Ovary (tissue), 9 donors: Measurements from ENCODE around the gene PRODH. TPM values are rescaled to one million over a fixed set of nuclear protein-coding genes. Genes with fewer than 3 reads are reported as not detected.
"Not testable (repeated sequence)": the region's sequence is repeated elsewhere in the genome, so short reads cannot be mapped to it uniquely, and the experiment has no call there.

Experiments used
- DNase-seq, 5 donors: peaks; one replicate each; pipeline ENCODE4 v3.0.0-alpha.2; 2019 to 2020
- H3K27ac ChIP-seq, 2 donors: fragments of 200-600 bp; one replicate each; pipeline versions ENCODE4 v1.5.1 to v1.8.0; 2019 to 2022
- H3K27me3 ChIP-seq: fragments of 200-600 bp; one replicate; pipeline ENCODE4 v1.8.0; 2022
- H3K36me3 ChIP-seq: fragments of 200-600 bp; sonication (generic); one replicate; pipeline ENCODE4 v1.5.1; 2019
- H3K4me1 ChIP-seq: one replicate; pipeline ENCODE4 v1.8.1; 2013; ENCODE audit warnings: mild to moderate bottlenecking, moderate library complexity; ENCODE audit not compliant: insufficient read depth
- H3K4me3 ChIP-seq: fragments of 200-600 bp; sonication (generic); one replicate; pipeline ENCODE4 v1.5.1; 2017
- H3K9me3 ChIP-seq, 2 donors: fragments of 200-600 bp in 1 of 2; sonication (generic) in 1 of 2; one replicate each; pipeline versions ENCODE4 v1.5.1 to v1.8.1; 2013 to 2019; ENCODE audit warnings: mild to moderate bottlenecking in 1 of 2, moderate library complexity in 1 of 2
- CTCF ChIP-seq, 3 donors: fragments of 450-650 bp in 2 of 3; fragments of 200-600 bp in 1 of 3; IDR thresholded peaks; one replicate each; pipeline versions ENCODE4 v1.5.1 to v1.8.0; 2016 to 2022; ENCODE audit warnings: antibody characterized with exemption in 3 of 3, mild to moderate bottlenecking in 1 of 3
- EP300 ChIP-seq: sonication (generic); formaldehyde crosslinking; IDR thresholded peaks from one replicate; pipeline ENCODE4 v1.6.1; 2017; ENCODE audit warnings: antibody characterized with exemption
- POLR2A ChIP-seq: fragments of 450-650 bp; IDR thresholded peaks from one replicate; pipeline ENCODE4 v1.6.1; 2017; ENCODE audit warnings: antibody characterized with exemption, mild to moderate bottlenecking, moderate library complexity
- WGBS, 3 donors: extraction: QIAGEN DNeasy Blood & Tissue Kit in 1 of 3; methylation state at CpG; one replicate each; pipeline versions ENCODE4 v1.1.5 to v1.1.7; 2013 to 2017; 5-methylcytosine and 5-hydroxymethylcytosine counted together
- intact Hi-C, 4 donors: fragments of 100-400 bp; cut with DNase I; formaldehyde crosslinking; loops; one replicate each; pipeline versions ENCODE4 v1.11.0 to v1.15.1; 2022 to 2023
- polyA plus RNA-seq, 2 donors: library from polyadenylated mRNA; stranded (reverse); fragments of 200-250 nt in 1 of 2; fragments of 350-450 nt in 1 of 2; fragmentation: Illumina TruSeq in 1 of 2; extraction: RNeasy Lipid Tissue Mini Kit (QIAGEN cat#74804) in 1 of 2; gene quantifications; one replicate each; pipeline ENCODE4 v1.2.3, GENCODE V29; 2013 to 2014
- total RNA-seq, 7 donors: library from RNA; depleted of rRNA in 2 of 7; stranded (reverse); fragments of >200 nt in 2 of 7; fragmentation: NEBNext Ultra II Directional in 3 of 7; extraction: Animal tissue kit (Norgen Biotek cat#: 25700) in 3 of 7; gene quantifications; one replicate each; pipeline versions ENCODE4 v1.1.0 to v1.2.4, GENCODE V29; 2016 to 2023
- donor health status: DM: no; HTN: no; CAD: no; lungs with moderate emphysema.
- donor health status: DM: no; HTN: no; CAD: no.
- donor health status: Bipolar disorder and iron deficiency.
- donor health status: DM: yes; HTN: yes; CAD: no.
- donor health status: DM: no; HTN: no; CAD: no.
- donor health status: DM: yes; HTN: yes; CAD: no.

The PRODH gene
- total and polyA plus RNA-seq, 9 donors: 0.27 to 3.8 (median 0.73) TPM; not detected in 1

DNA sequence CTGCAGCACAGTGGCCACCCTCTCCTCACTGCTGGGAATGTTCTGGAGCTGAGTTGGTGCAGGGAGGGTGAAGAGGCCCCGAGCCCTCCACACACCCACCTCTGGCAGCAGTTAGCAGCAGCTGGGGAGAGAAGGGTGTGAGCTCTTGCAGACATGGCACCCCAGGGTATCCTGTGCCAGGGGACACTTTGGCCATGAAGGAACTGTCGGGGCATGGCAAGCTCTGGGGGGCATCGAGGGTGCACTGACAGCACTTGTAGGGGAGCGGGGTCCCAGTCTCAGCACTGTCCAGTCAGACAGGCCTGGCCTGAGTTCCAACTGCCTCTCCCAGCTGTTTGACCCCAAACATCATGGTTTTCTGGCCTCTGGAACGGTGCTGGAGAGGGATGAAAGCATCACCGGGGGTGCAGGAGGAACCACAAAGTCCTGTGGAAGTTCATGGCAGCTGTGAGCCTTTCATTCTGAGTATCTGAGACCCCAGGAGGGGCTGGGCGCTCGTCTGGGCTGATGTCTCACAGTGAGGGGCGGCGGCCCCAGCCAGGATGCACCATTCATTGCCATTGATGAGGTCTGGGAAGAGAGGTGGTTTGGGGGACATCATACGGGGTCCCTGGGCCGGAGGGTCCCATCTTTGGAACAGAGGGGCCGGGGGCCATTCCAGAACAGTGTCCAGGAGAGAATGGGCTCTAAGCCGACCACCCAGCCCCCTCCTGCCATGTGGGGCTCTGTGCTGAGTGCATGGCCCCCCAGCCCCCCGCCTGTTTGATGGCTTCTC lies 20.2 kb upstream of the PRODH start:
- not testable (repeated sequence) for H3K4me1 ChIP-seq, H3K36me3 ChIP-seq, H3K27ac ChIP-seq, H3K27me3 ChIP-seq, H3K4me3 ChIP-seq, H3K9me3 ChIP-seq
- intact Hi-C loops: loop anchor here in 1 of 4 donors (10.0 kb wide), 1 partner anchor 658 kb away; no protein-coding TSS in a partner anchor
- DNase-seq: peak in 2 of 5 donors; percentile 4 to 25
- 60 to 66% (median 65%) methylated on average over 14 to 15 of the region's 15 CpGs for WGBS, 3 donors

- Histone ChIP-seq H3K27ac (no peak overlapping the region), H3K4me3 (no peak overlapping the region), H3K4me1 (no peaks in the 10 kb centered on the region), H3K36me3 (no peaks in the 10 kb centered on the region), H3K9me3 (no peaks in the 10 kb centered on the region), H3K27me3 (no peaks in the 10 kb centered on the region)
- no peak for DNase-seq
- 76 to 86% (median 82%) methylated on average over 10 of the region's 10 CpGs for WGBS, 3 donors
- intact Hi-C loops: loop anchor here in 1 of 4 donors (10.0 kb wide), 1 partner anchor 659 kb away; no protein-coding TSS in a partner anchor
- TF ChIP-seq CTCF (IDR thresholded peaks at IDR 0.05) (no peak), POLR2A (no peak), EP300 (no peak)
Measured at GRCh38 chr22:18955696-18956095, 19.6 kb upstream of the PRODH start.

- 73 to 89% (median 78%) methylated on average over 10 to 15 of the region's 15 CpGs for WGBS, 3 donors
- H3K4me1 ChIP-seq: no peaks in the 10 kb centered on the region
- no peak overlapping the region for H3K4me3 ChIP-seq
- peak in 2 of 5 donors; percentile 9 to 24 for DNase-seq
- no peaks in the 10 kb centered on the region for H3K36me3 ChIP-seq
- H3K9me3 ChIP-seq: no peaks in the 10 kb centered on the region
- TF ChIP-seq EP300 (no peak), CTCF (IDR thresholded peaks at IDR 0.05) (no peak), POLR2A (no peak)
- H3K27me3 ChIP-seq: no peaks in the 10 kb centered on the region
- no peak overlapping the region for H3K27ac ChIP-seq
- intact Hi-C loops: loop anchor here in 1 of 4 donors (10.0 kb wide), 1 partner anchor 660 kb away; no protein-coding TSS in a partner anchor
Measured at GRCh38 chr22:18954990-18955571, 19.0 kb upstream of the PRODH start.

- not testable (repeated sequence) for H3K36me3 ChIP-seq, H3K27me3 ChIP-seq, H3K9me3 ChIP-seq, H3K4me3 ChIP-seq, H3K4me1 ChIP-seq, H3K27ac ChIP-seq
- intact Hi-C loops: loop anchor here in 1 of 4 donors (10.0 kb wide), 1 partner anchor 660 kb away; no protein-coding TSS in a partner anchor
- 0 to 14% (median 8%) methylated on average over 1 to 13 of the region's 14 CpGs for WGBS, 3 donors
- TF ChIP-seq CTCF (IDR thresholded peaks at IDR 0.05): peak; percentile 31 to 48 (median 44)
- peak; percentile 22 to 79 (median 44) for DNase-seq
Measured at GRCh38 chr22:18954303-18954989, 18.4 kb upstream of the PRODH start.

- H3K27me3 ChIP-seq, H3K9me3 ChIP-seq, H3K36me3 ChIP-seq, H3K4me1 ChIP-seq, H3K27ac ChIP-seq, H3K4me3 ChIP-seq: not testable (repeated sequence)
- intact Hi-C loops: loop anchor here in 1 of 4 donors (10.0 kb wide), 1 partner anchor 662 kb away; no protein-coding TSS in a partner anchor
- WGBS, 3 donors: 37 to 47% (median 46%) methylated on average over 9 to 14 of the region's 14 CpGs
- DNase-seq: peak in 2 of 5 donors; percentile 5 to 26
Measured at GRCh38 chr22:18953128-18953527, 17.0 kb upstream of the PRODH start.
